ENCODE measurements around the gene DELE1.

- no peak for TF ChIP-seq CTCF (conservative IDR thresholded peaks at IDR 0.05)
- no peak for TF ChIP-seq ZFX (IDR thresholded peaks at IDR 0.05)
Observed at GRCh38 chr5:141906972-141907371, 16.7 kb upstream of the DELE1 start.
